Fibroblast of villous mesenchyme (primary cell): Measurements from ENCODE around the gene ASTL. TPM values are rescaled to one million over a fixed set of nuclear protein-coding genes. Genes with fewer than 3 reads are reported as not detected.

Experiments used
- DNase-seq: peaks from one replicate; pipeline ENCODE4 v3.0.0-alpha.2; 2010; ENCODE audit warnings: low read depth
- H3K4me3 ChIP-seq: 2 replicates; pipeline ENCODE4 v1.5.1; 2011; ENCODE audit warnings: low read depth, mild to moderate bottlenecking, low read length
- CTCF ChIP-seq: IDR thresholded peaks from 2 replicates; pipeline ENCODE4 v1.5.1; 2012; ENCODE audit warnings: low read depth, mild to moderate bottlenecking, low read length; ENCODE audit not compliant: insufficient read depth
- total RNA-seq: library from RNA; depleted of rRNA; stranded (reverse); fragments of >200 nt; gene quantifications from 2 replicates; pipeline ENCODE4 v1.2.3, GENCODE V29; 2012

ASTL gene
- total RNA-seq, 1 donor, result not detected

GRCh38 chr2:96097951-96098823 lies 40.1 kb downstream of the ASTL start:
- no peak overlapping the region for H3K4me3 ChIP-seq
- DNase-seq, result no peak
- TF ChIP-seq CTCF, result no peak

GRCh38 chr2:96097441-96097840 lies 40.9 kb downstream of the ASTL start:
- no peak for TF ChIP-seq CTCF
- no peak for DNase-seq
- no peak overlapping the region for H3K4me3 ChIP-seq

- no peak overlapping the region for H3K4me3 ChIP-seq
- no peak for TF ChIP-seq CTCF
- DNase-seq, result no peak
Observed at GRCh38 chr2:96095116-96095636, 43.1 kb downstream of the ASTL start.

- no peak for TF ChIP-seq CTCF
- no peak for DNase-seq
- no peak overlapping the region for H3K4me3 ChIP-seq
Observed at GRCh38 chr2:96093528-96093927, 44.8 kb downstream of the ASTL start.

- no peak overlapping the region for H3K4me3 ChIP-seq
- DNase-seq, result no peak
- TF ChIP-seq CTCF, result no peak
Observed at GRCh38 chr2:96092951-96093350, 45.4 kb downstream of the ASTL start.

DNA sequence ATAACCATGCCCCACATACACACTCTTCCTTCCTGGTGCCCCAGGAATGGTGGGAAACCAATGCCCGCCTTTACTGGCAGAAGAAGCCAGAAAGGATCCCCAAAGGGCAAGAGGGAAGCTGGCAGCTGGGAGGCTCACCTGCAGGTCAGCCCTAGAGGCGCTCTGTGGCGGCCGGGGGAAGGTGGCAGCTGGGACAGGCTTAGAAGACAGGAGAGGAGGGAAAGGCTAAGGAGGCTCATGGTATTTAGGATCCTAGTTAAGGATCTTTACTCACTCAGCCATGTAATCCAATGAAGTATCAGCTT lies 45.8 kb downstream of the ASTL start:
- TF ChIP-seq CTCF, result no peak
- no peak for DNase-seq
- H3K4me3 ChIP-seq, result no peak overlapping the region
